Right lobe of liver (tissue), 4 donors: ENCODE results near the gene SNTB2.

ENCODE experiments used
- CTCF ChIP-seq, 4 donors: fragments of 200-600 bp in 3 of 4; fragments of 450-650 bp in 1 of 4; IDR thresholded peaks; one replicate each; pipeline versions ENCODE4 v1.5.1 to v1.8.0; 2016 to 2022; ENCODE audit warnings: antibody characterized with exemption in 4 of 4, mild to moderate bottlenecking in 2 of 4
- POLR2A ChIP-seq: fragments of 450-650 bp; IDR thresholded peaks from one replicate; pipeline ENCODE4 v1.6.1; 2017; ENCODE audit warnings: antibody characterized with exemption, mild to moderate bottlenecking
- donor health status: DM: no; HTN: no; CAD: no.
- donor health status: DM: no; HTN: no; CAD: no.
- donor health status: DM: no; HTN: yes; CAD: no.

GRCh38 chr16:69204172-69204571 is 17.2 kb downstream of the SNTB2 start:
- TF ChIP-seq CTCF (IDR thresholded peaks at IDR 0.05) = no peak
- TF ChIP-seq POLR2A = no peak
